Measurements from ENCODE around the gene AP2M1. TPM values are rescaled to one million over a fixed set of nuclear protein-coding genes. Genes with fewer than 3 reads are reported as not detected.
"Not testable (repeated sequence)": the region's sequence is repeated elsewhere in the genome, so short reads cannot be mapped to it uniquely, and the experiment has no call there.

AP2M1 gene
- total and polyA plus RNA-seq, 10 of the 15 experiments (the other 5 are each of a cell fraction or from before 2014, with no cell fraction given) = 65.6 to 356 (median 161) TPM

DNA sequence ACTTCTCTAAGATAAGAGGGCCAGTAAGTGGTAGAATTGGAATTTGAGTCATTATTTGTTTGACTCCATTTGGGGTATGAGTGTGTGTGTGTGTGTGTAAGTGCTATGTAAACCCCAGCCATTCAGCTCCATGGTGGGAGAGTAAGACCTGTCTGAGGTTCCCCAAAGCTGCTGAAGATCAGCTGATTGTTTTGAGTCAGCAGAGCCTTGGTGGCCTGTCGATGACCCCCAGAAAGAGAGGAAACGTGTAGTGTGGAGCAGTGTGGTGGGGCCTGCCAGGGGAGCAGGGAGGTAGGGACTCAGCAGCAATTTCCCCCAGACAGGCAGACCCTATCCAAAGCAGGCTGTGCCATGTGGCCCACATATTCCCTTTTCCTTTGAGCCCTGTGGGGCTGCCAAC lies 14.2 kb upstream of the AP2M1 start (continued):
- TF ChIP-seq ZNF622 (IDR thresholded peaks at IDR 0.05) (no peak), BHLHE40 (IDR thresholded peaks at IDR 0.05; ENCODE audit: borderline replicate concordance in 1 of 2, low read depth in 2 of 2, low read length in 1 of 2) (peak in 1 of 2 experiments; percentile 30; a peak in 1 of 4 replicates)

- SMC1A ChIA-PET (ENCODE audit: uncharacterized antibody, unreplicated experiment); H4K20me1 ChIP-seq (ENCODE audit: control insufficient read depth, insufficient read depth); intact Hi-C loops (cut with micrococcal nuclease; ENCODE audit: unreplicated experiment); H2AFZ ChIP-seq (ENCODE audit: control insufficient read depth, low read depth, low read length); ATAC-seq; DNase-seq (ENCODE audit: low read depth, low spot score); H3K4me2 ChIP-seq (ENCODE audit: control insufficient read depth, insufficient read depth); H3K9ac ChIP-seq (ENCODE audit: control insufficient read depth, insufficient read depth, low read length); in situ Hi-C loops (cut with MboI); H3K27me3 ChIP-seq (replicated peaks in 1 of 2; ENCODE audit: control insufficient read depth in 2 of 2, insufficient read depth in 2 of 2, low read length in 1 of 2); POLR2A ChIA-PET; CTCF ChIA-PET; H3K4me3 ChIP-seq; FAIRE-seq; BruUV-seq (replicated peaks); H3K9me3 ChIP-seq (replicated peaks; ENCODE audit: control insufficient read depth, insufficient read depth, low read length); RAD21 ChIA-PET (ENCODE audit: unreplicated experiment); H3K27ac ChIP-seq (ENCODE audit: control insufficient read depth, insufficient read depth); H3K4me1 ChIP-seq (ENCODE audit: control insufficient read depth, insufficient read depth, low read length): not testable (repeated sequence)
- peaks cover 8 to 13% of the 10 kb centered on the region in 2 experiments; a peak in 3 of 4 replicates for H3K36me3 ChIP-seq (ENCODE audit: control insufficient read depth in 2 of 2, insufficient read depth in 2 of 2, low read length in 1 of 2)
- WGBS (ENCODE audit: insufficient coverage, insufficient replicate concordance, low lambda C conversion rate, missing lambda C conversion rate) = 87% methylated on average over 7 of the region's 8 CpGs
- H3K79me2 ChIP-seq (ENCODE audit: control insufficient read depth, insufficient read depth, low read length) = peaks cover 22% of the 10 kb centered on the region
Observed at GRCh38 chr3:184162571-184163070, 12.0 kb upstream of the AP2M1 start.

GRCh38 chr3:184164648-184165330 lies 9.9 kb upstream of the AP2M1 start:
- in situ Hi-C loops (cut with MboI) (no loop called here), intact Hi-C loops (cut with micrococcal nuclease; ENCODE audit: unreplicated experiment) (no loop called here)
- no peaks in the 10 kb centered on the region for H3K27me3 ChIP-seq (replicated peaks in 1 of 2; ENCODE audit: control insufficient read depth in 2 of 2, insufficient read depth in 2 of 2, low read length in 1 of 2)
- peaks cover 5% of the 10 kb centered on the region; the same call in 1 of the 2 replicates for H3K4me1 ChIP-seq (ENCODE audit: control insufficient read depth, insufficient read depth, low read length)
- ATAC-seq (no peak), FAIRE-seq (no peak), DNase-seq (ENCODE audit: low read depth, low spot score) (no peak)
- no peaks in the 10 kb centered on the region for H4K20me1 ChIP-seq (ENCODE audit: control insufficient read depth, insufficient read depth)
- no peaks in the 10 kb centered on the region for H3K9me3 ChIP-seq (replicated peaks; ENCODE audit: control insufficient read depth, insufficient read depth, low read length)
- H2AFZ ChIP-seq (ENCODE audit: control insufficient read depth, low read depth, low read length) = no peak overlapping the region
- 96% methylated on average over 16 of the region's 16 CpGs for WGBS (ENCODE audit: insufficient coverage, insufficient replicate concordance, low lambda C conversion rate, missing lambda C conversion rate)
- no peak overlapping the region for H3K4me3 ChIP-seq
- no peak overlapping the region for H3K9ac ChIP-seq (ENCODE audit: control insufficient read depth, insufficient read depth, low read length)
- H3K36me3 ChIP-seq (ENCODE audit: control insufficient read depth in 2 of 2, insufficient read depth in 2 of 2, low read length in 1 of 2) = peaks cover 8 to 17% of the 10 kb centered on the region in 2 experiments; a peak in 3 of 4 replicates
- H3K79me2 ChIP-seq (ENCODE audit: control insufficient read depth, insufficient read depth, low read length) = peaks cover 6% of the 10 kb centered on the region
- ChIA-PET POLR2A (interaction anchor here (0.5 to 0.6 kb wide), 2 partner anchors 9 to 184 kb away, joined by 4 to 5 read pairs; no protein-coding TSS in a partner anchor), CTCF (interaction anchor here (1.5 kb wide), 1 partner anchor 8 kb away, joined by 3 read pairs; no protein-coding TSS in a partner anchor), SMC1A (ENCODE audit: uncharacterized antibody, unreplicated experiment) (no interaction called here), RAD21 (ENCODE audit: unreplicated experiment) (no interaction called here)
- no peak for TF ChIP-seq ETV6 (conservative IDR thresholded peaks at IDR 0.05 in 1 of 2, IDR thresholded peaks at IDR 0.05 in 1 of 2; ENCODE audit: borderline replicate concordance in 1 of 2, low read depth in 1 of 2)
- TF ChIP-seq ESRRA (IDR thresholded peaks at IDR 0.05; ENCODE audit: low read length) = no peak
- no peak for TF ChIP-seq CEBPZ (IDR thresholded peaks at IDR 0.05; ENCODE audit: low read depth, low read length)
- H3K4me2 ChIP-seq (ENCODE audit: control insufficient read depth, insufficient read depth) = no peak overlapping the region
- BruUV-seq (replicated peaks) = no TSS peak
- no peak overlapping the region for H3K27ac ChIP-seq (ENCODE audit: control insufficient read depth, insufficient read depth)

All from GM12878 (cell line).